HG03378 (cell line): ENCODE data around the gene PIF1.
A peak's percentile ranks its signal among the peaks of the same experiment; 100 is the strongest.
"Not testable (repeated sequence)": the region's sequence is repeated elsewhere in the genome, so short reads cannot be mapped to it uniquely, and the experiment has no call there.

Source experiments
- ATAC-seq: cut with Tn5 transposase; IDR thresholded peaks from one replicate; pipeline ENCODE4 v1.9.1; 2021; ENCODE audit warnings: mild to moderate bottlenecking, moderate library complexity; ENCODE audit not compliant: unreplicated experiment

The PIF1 gene

DNA sequence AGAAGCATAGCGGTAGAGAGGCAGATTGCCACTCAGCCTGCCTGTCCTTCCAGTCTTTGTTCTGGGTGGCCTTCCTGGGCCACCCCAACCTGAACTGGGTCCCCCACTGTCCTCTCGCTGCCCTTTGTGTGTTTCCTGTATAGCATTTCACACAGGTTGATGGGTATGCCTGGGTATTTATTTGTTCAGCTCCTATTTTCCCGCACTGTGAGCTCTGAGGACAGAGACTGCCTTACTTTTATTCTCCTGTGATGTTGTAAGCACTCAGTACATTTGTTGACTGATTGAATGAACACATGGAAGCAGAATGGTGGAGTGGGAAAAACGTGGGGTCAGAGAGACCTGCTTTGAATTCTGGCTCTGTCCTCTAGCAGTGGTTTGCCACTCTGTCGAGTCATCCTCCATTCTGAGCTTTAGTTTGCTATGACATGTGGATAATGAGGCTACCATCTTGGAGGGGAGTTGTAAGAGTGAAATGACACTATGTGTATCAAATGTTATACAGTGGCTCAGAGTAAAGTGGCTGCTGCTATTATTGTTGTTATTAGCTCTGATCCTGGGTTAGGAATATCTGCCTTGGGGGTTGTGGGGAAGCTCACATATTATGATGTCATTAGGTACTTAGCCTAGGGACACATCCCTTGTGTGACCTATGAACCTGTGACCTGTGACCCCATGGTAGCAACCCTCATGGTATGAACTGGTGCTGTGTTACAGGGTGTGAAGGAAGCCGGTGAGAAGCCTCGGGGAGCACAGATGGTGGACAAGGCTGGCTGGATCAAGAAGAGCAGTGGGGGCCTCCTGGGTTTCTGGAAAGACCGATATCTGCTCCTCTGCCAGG is 22.6 kb upstream of the PIF1 start:
- ATAC-seq, result no peak

DNA sequence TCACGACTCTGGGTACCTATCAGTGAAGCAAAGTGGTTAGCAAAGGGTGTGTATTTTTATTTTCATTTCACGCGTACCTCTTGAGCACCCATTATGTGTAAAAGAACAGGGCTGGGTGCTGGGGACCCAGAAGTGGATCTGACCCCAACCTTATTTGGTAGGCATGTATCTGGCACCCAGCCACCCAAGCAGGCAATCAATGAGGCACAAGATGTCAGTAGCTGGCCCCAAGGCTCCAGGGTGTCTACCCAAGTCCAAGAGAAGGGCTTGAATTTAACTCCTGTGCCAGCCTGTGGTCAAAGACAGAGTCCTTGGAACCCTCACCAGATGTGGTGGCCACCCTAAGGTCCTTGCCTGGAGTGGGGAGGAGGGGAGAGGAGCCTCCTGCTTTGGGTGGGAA is 22.0 kb upstream of the PIF1 start:
- ATAC-seq, result no peak

DNA sequence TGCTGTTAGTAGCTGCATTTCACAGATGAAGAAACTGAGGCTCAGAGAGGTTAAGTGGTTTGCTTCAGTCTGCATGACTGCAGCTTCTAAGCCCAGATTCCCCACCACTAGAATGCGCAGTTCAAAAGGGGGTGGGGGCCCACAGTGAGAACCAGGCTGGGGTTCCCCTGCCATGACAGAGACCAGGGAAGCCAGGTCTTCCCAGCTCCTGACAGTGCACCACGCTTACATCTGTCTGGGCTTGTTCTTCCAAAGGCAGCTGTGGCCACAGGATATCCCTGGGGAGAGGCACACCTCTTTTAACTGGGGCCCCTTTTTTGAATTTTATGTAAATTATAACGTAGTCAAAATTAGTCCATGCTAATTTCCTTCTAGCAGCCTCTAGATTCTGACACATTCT is 21.6 kb upstream of the PIF1 start:
- no peak for ATAC-seq

DNA sequence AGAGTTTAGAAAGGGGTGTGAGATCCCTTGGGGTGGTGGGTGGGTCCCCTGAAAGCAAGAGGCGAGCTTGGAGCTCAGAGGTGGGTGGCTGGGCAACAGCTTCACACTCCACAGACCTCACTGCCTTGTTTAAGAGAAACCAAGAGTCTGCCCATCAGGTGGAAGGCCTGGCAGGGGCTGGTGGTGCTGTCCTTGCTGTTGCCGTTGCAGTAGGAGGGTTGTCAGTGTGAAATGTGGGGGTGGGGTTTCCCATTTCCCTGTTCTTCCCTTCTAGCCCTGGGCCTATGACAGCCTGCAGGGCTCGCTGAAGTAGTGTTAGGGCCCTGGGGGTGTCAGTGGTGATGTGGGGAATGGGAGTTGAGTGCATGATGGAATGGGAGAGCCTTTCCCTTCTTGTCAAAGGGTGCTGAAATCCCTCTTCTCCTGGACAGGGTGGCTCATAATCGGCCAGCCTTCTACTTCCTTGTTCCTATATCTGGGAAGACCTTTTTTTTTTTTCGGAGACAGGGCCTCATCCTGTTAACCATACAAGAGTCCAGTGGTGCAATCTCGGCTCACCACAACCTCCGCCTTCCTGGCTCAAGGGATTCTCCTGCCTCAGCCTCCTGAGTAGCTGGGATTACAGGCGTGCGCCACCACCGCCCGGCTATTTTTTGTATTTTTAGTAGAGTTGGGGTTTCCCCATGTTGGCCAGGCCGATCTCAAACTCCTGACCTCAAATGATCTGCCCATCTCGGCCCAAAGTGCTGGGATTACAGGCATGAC is 20.6 kb upstream of the PIF1 start:
- no peak for ATAC-seq

- no peak for ATAC-seq
These were observed 19.8 kb upstream of the PIF1 start for GRCh38 chr15:64845183-64845611.

DNA sequence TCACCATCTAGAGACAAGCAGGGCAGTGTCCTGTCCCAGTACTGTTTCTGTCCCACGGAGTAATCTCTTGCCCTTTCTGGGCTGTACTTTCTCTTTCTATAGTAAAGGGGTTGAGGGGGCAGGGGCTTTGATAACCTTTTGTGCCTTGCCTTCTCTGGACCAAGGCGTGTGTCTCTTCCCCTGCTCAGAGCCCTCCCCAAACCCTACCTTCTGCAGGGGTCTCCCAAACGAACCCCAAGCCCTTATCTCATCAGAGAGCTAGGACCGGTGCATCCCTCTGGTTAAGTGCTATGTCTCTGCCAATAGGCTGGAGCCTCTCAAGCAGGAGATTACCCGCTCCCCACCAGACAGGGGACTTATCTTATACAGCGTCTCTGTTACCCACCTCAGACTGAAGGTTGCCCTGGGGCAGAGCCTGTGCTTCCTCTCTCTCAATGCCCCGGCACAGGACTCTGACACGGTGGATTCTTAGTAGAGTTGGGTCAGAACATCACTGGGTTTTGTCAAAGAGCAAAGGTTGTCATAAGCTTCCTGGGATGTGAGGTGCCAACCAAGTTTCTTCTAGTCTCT is 19.2 kb upstream of the PIF1 start:
- ATAC-seq, result no peak

DNA sequence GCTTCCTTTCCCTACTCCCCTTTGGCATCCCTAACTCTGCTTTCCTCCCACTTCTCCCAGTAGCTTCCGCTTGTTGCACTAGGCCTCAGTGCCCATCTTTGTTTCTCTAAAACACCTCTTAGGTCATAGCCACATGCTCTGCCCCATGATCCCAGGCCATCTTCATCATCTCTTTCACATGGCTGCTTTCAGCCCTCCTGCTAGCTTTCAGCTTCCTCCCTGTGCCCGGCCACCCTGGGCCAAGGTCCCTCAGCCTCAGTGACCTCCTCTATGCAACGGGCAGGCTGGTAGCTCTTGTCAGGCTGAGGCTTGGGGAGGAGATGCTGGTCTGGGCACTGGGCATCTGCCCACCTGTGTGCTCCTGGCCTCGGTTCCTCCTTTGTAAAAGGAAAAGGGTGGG is 18.5 kb upstream of the PIF1 start:
- ATAC-seq, result no peak

- ATAC-seq, result no peak
These were observed 17.6 kb upstream of the PIF1 start for GRCh38 chr15:64842986-64843561.

DNA sequence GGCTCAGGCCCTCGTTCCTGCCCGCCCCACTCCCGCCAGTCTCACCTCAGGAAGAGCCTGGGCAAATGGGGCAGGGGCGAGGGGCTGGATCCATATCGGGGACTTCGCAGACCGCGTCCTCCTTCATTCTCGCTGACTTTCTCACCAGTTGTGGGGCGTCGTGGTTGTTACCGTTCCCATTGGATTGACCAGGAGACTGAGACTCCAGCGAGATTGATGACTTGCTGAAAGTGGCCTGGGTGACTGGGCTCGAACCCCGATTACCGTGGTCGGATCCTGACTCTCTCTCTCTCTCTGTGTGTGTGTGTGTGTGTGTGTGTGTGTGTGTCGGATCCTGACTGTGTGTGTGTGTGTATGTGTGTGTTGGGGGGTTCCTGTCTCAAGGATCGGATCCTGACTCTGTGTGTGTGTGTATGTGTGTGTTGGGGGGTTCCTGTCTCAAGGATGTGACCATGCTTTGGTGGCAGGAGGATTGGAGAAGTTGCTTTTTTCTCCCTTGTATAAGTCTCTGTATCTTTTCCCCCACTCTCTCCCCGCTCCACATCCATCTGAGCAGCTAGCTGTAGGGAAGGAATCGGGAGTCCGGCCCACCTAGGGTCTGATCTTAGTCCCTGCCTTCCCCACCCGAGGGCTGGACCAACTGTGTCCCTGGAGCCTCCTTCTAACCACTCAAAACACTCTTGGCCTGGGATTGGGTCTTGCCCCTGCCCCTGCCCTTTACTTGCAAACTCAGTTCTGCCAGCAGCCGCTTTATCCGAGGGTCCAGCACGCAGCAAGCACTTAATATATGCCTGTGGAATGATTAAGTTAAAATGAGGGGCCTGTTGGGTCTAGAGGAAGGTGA is 16.9 kb upstream of the PIF1 start:
- ATAC-seq, result no peak

- peak; percentile 51 for ATAC-seq
These were observed 16.1 kb upstream of the PIF1 start, which contains the start of gene PLEKHO2 for GRCh38 chr15:64841344-64842095. PLEKHO2 (plus strand) TSS chr15:64841915; CDS start chr15:64842017, 102 bp downstream.

DNA sequence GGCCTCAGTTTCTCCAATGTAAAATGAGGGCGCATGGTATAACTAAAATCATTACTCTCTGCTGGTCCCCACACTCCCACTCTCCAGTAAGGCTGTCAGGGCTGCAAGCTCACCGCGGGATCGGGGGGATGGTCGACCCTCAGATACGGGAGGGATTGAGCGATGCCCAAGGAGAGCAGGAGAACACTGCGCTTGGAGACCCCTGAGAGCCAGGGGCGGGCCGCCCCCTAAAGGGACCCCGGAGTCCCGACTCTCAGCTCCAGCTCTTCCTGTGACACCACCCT is 15.6 kb upstream of the PIF1 start:
- no peak for ATAC-seq

DNA sequence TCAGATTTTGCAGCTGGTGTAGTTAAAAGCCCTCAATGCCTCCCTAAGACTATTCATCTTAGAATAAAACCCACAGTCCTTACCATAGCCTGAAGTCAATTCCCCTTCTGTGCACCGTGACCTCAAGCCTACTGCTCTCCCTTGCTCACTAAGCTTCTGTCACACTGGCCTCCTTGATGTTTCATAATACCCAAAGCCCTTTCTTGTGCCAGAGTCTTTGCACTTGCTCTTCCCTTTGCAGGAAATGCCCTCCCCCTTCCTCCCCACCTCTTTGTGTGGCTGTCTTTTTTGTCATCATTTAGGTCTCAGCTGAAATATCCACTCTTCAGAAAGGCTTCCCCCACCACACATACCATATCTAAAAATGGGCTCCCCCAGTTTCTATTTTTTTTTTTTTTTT is 12.1 kb upstream of the PIF1 start:
- no peak for ATAC-seq

- ATAC-seq, result no peak
These were observed 10.6 kb upstream of the PIF1 start for GRCh38 chr15:64836023-64836536.

DNA sequence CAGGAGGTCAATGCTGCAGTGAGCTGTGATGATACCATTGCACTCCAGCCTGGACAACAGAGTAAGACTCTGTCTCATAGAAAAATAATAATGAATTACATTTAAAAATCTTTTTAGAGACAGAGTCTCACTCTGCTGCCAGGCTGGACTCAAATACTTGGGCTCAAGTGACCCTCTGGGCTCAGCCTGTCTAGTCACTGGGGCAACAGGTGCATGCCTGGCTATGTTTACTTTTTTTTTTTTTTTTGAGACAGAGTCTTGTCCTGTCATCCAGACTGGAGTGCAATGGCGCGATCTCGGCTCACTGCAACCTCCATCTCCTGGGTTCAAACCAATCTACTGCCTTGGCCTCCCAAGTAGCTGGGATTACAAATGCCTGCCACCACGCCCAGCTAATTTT is 8.2 kb upstream of the PIF1 start:
- no peak for ATAC-seq

DNA sequence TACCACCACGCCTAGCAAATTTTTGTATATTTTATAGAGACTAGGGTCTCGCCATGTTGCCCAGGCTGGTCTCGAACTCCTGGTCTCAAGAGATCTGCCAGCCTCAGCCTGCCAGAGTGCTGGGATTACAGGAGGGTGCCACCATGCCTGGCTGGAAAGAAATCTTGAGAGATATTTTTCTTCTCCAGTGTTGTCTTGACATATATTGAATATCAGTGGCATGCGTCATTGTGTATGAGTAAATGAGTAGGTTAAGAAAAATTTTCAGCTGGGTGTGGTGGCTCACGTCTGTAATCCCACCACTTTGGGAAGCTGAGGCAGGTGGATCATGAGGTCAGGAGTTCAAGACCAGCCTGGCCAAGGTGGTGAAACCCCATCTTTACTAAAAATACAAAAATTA is 3.5 kb upstream of the PIF1 start:
- ATAC-seq, result no peak

- no peak for ATAC-seq
These were observed 467 bp downstream of the PIF1 start for GRCh38 chr15:64824929-64825430.

- no peak for ATAC-seq
These were observed 9.0 kb downstream of the PIF1 start for GRCh38 chr15:64816452-64816851.

- ATAC-seq, result not testable (repeated sequence)
These were observed 10.5 kb downstream of the PIF1 start for GRCh38 chr15:64814965-64815364.

GRCh38 chr15:64814283-64814682 is 11.2 kb downstream of the PIF1 start:
- ATAC-seq, result not testable (repeated sequence)

DNA sequence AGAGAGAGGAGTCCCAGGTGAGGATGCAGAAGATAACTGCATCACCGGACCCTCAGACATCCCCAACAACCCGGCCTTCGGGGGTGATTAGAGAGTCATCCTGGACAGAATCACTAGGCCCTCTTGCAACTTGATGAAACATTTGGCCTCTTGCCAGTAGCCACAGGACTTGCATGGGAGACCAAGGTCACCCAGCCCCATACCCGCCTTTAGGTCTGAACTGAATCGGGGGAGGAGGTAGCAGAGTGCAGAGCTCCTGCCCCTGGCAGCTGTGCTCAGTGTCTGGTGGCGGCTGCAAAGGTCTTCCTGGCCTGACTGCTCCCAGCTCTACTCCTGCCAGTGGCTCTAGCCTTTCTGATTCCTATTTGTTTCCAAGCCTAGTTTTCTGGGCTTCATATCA is 12.4 kb downstream of the PIF1 start:
- no peak for ATAC-seq
